Neuron (in vitro differentiated cells): Measurements from ENCODE around the gene RUBCNL.
A peak's percentile ranks its signal among the peaks of the same experiment; 100 is the strongest.
"Not testable (repeated sequence)": the region's sequence is repeated elsewhere in the genome, so short reads cannot be mapped to it uniquely, and the experiment has no call there.

ENCODE experiments used
- H2AFZ ChIP-seq: one replicate; pipeline ENCODE4 v1.6.1; 2013; ENCODE audit warnings: low read depth, mild to moderate bottlenecking, inconsistent platforms, low read length, moderate library complexity
- H3K27me3 ChIP-seq: one replicate; pipeline ENCODE4 v1.6.1; 2013; ENCODE audit warnings: low read length; ENCODE audit not compliant: insufficient read depth
- H3K36me3 ChIP-seq: one replicate; pipeline ENCODE4 v1.6.1; 2013; ENCODE audit warnings: low read length; ENCODE audit not compliant: insufficient read depth
- H3K4me1 ChIP-seq: one replicate; pipeline ENCODE4 v1.6.1; 2013; ENCODE audit warnings: low read length; ENCODE audit not compliant: insufficient read depth
- H3K4me3 ChIP-seq: 2 replicates; pipeline ENCODE4 v1.5.1; 2013; ENCODE audit warnings: mild to moderate bottlenecking, low read length, moderate library complexity
- H3K9me3 ChIP-seq: one replicate; pipeline ENCODE4 v1.6.1; 2013; ENCODE audit warnings: low read length

Gene RUBCNL, protein sequence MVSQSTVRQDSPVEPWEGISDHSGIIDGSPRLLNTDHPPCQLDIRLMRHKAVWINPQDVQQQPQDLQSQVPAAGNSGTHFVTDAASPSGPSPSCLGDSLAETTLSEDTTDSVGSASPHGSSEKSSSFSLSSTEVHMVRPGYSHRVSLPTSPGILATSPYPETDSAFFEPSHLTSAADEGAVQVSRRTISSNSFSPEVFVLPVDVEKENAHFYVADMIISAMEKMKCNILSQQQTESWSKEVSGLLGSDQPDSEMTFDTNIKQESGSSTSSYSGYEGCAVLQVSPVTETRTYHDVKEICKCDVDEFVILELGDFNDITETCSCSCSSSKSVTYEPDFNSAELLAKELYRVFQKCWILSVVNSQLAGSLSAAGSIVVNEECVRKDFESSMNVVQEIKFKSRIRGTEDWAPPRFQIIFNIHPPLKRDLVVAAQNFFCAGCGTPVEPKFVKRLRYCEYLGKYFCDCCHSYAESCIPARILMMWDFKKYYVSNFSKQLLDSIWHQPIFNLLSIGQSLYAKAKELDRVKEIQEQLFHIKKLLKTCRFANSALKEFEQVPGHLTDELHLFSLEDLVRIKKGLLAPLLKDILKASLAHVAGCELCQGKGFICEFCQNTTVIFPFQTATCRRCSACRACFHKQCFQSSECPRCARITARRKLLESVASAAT

DNA sequence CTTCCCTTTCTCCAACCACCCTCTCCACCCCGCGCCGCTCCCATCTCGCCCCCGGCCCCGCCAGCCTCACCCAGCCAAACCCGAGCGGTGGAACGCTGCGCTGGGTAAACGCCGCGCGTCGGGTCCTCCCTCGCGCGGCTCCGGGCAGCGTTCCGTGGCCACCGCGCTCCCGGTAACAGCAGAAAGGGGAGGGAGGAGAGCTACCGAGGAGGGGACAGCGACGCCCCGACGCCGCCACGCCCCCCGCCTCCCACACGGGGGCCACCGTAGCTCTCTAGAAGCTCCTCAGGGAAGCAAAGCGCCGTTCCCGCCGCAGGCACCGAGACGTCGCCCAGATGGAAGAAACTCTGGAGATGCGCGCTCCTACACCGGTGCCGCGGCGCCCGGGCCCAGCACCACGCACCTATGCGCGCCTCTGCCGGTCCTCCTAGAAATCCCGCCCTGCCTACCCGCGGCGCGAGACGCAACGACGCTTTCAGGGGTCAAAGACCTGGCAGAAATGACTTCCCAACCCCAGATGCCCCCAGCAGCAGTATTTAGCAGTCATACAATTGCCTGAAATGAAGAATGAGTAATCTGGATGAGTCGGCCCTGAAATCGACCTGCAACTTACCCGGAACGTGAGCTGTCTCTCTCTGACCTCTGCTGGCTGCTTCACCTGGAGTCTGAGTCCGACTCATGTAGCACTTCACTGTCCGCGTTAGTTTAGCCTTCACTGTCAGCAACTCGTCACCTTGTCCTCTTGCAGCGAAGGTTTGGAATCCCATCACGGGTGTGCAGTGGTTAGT lies at the start of gene RUBCNL:
Gene RUBCNL, minus strand, starts transcription at position 189 of the 788 bp plus-strand sequence. CDS start 14,777 bp downstream, outside the sequence.
- H2AFZ ChIP-seq: peak within 1 kb of the TSS; percentile 56
- H3K9me3 ChIP-seq: no peaks in the 10 kb centered on the region
- H3K27me3 ChIP-seq: peaks cover 49% of the 10 kb centered on the region
- H3K36me3 ChIP-seq: no peaks in the 10 kb centered on the region
- peaks cover 19% of the 10 kb centered on the region for H3K4me1 ChIP-seq
- H3K4me3 ChIP-seq: peak within 1 kb of the TSS; percentile 39

DNA sequence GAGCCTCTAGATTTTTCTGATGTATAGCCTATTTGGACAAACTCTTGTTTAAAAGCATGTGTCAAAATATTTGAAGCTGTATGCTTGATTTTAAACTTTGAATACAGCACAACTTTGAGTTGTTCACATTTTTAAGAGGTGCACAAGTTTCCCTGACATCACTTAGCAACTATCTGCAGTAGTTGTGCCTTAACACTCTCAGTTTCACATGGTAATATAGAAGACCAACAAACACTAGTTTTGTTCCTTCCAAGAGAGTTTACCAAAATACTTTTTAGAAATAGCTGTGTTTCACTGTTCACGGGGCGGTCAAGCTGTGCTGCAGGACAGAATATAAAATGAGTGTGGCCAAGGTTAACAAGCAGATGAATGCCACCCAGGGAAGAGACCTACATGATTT lies 42.5 kb upstream of the RUBCNL start:
- H3K9me3 ChIP-seq, H3K27me3 ChIP-seq: not testable (repeated sequence)

DNA sequence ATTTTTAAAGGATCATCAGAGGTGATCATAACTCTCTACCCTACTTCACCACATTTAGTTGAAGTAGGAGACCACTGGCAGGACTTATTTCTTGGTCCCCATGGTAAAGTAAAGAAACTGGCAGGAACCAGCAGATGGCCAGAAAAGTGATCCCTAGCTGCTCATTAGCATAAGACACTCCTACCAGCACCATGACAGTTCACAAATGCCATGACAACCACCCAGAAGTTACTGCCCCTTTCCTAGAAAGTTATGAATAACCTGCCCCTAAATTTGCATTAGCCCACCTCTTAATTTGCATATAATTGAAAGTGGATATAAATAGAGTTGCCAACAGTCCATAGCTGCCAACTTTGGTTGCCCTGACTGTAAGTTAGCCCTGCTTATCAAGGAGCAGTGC lies 18.4 kb upstream of the RUBCNL start:
- Histone ChIP-seq H3K27me3 (peaks cover 3% of the 10 kb centered on the region), H3K4me3 (no peak overlapping the region)

More for the DNA sequence above, 42.5 kb upstream of the RUBCNL start:
- H3K4me1 ChIP-seq, H3K36me3 ChIP-seq, H3K4me3 ChIP-seq, H2AFZ ChIP-seq: not testable (repeated sequence)

DNA sequence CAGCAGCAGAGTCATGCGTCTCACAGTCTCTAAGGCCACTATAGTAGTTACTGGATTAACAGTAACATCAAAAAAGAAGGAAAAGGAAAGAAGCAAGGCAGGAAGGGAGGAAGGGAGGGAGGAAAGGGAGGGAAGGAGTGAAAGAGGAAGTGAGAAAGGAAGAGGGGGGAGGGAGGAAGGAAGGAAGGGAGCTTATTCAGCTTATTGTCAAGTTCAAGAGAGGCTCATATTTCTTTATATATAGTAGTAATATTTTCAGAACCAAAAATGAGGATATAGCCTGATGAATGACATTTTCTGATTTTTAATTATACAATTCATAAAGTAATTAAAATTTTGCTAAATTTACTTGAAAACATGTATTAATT lies 17.7 kb upstream of the RUBCNL start:
- H3K27me3 ChIP-seq: peaks cover 5% of the 10 kb centered on the region
- no peaks in the 10 kb centered on the region for H3K36me3 ChIP-seq
- H3K4me3 ChIP-seq: no peak overlapping the region
- H2AFZ ChIP-seq: no peak overlapping the region
- no peaks in the 10 kb centered on the region for H3K4me1 ChIP-seq
- no peaks in the 10 kb centered on the region for H3K9me3 ChIP-seq

More for the DNA sequence above, 18.4 kb upstream of the RUBCNL start:
- Histone ChIP-seq H3K9me3 (no peaks in the 10 kb centered on the region), H3K4me1 (no peaks in the 10 kb centered on the region), H2AFZ (no peak overlapping the region), H3K36me3 (no peaks in the 10 kb centered on the region)

DNA sequence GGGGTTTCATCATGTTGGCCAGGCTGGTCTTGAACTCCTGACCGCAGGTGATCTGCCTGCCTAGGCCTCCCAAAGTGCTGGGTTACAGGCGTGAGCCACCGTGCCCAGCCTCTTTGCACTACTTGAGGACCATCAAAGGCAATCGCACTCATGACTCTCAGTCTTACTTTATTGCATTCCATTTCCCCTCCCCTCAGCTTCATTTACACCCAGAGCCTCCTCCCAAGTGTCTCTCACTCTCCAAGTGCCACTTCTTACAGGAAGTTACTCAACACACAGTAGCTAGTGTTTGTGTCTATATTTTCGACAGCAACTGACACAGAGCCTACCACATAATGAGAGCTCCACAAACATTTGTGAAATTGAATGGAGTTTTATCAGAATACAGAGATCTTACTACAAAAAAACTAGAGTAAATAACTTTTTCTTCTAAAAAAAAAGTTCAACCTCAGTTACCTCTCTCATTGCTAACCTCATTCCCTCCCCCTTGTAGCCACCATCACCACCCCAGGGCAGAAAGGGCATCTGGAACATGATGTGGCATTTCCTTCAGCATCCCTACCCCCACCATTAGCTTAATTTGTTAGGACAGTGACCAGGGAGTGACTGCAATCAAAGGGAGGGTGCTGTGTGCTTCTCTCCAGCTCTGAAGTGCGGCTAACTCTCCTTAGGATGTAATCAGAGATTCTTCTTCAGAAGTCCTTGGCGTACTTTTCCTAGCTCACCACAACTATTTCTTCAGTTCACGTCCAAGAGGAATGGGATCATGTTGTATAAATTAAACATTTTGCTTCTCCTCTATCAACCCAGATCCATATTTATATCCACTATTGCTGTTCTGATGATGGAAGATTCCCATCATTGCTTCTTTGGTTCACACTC lies 17.0 kb upstream of the RUBCNL start:
- no peaks in the 10 kb centered on the region for H3K36me3 ChIP-seq
- no peaks in the 10 kb centered on the region for H3K4me1 ChIP-seq
- H2AFZ ChIP-seq: no peak overlapping the region
- no peaks in the 10 kb centered on the region for H3K9me3 ChIP-seq
- no peak overlapping the region for H3K4me3 ChIP-seq
- peaks cover 5% of the 10 kb centered on the region for H3K27me3 ChIP-seq

DNA sequence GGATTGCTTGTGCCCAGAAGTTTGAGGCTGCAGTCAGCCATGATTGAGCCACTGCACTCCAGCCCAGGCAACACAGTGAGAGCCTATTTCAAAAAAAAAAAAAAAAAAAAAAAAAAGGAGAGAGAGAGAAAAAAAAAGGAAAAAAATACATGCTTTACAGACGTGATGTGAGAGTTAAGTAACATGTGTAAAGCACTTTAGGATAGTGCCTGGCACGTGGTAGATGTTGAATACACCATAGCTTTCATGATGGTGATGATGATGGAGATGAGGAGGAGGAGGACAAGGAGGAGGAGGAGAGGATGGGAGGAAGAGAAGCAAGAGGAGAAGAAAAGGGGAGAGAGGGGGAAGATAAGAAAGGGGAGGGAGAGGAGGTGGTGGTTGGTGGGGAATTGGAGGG lies 15.1 kb upstream of the RUBCNL start:
- Histone ChIP-seq H3K9me3 (no peaks in the 10 kb centered on the region), H3K4me3 (no peak overlapping the region), H3K4me1 (no peaks in the 10 kb centered on the region), H2AFZ (no peak overlapping the region), H3K36me3 (no peaks in the 10 kb centered on the region), H3K27me3 (peaks cover 5% of the 10 kb centered on the region)

DNA sequence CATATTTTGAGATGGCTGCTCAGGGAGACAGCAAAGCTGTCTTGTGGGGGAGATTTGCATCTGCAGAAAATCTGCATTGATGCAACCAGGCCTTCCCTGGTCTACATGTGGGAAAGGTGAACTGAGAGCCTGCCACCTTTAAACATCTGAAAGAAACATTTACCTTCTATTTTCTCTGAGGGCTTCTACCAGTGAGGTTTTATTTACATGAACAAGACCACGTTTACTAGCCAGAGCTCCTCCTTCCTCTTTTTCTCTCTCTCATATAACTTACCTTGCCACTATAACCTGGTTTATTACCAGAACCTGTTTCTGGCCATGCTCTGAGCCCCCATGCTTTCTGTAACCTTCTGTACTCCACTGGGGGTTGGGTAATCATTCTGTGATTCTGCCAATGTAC lies 14.4 kb upstream of the RUBCNL start:
- Histone ChIP-seq H3K36me3 (no peaks in the 10 kb centered on the region), H3K4me1 (no peaks in the 10 kb centered on the region), H2AFZ (no peak overlapping the region), H3K9me3 (no peaks in the 10 kb centered on the region), H3K4me3 (no peak overlapping the region), H3K27me3 (peaks cover 5% of the 10 kb centered on the region)

DNA sequence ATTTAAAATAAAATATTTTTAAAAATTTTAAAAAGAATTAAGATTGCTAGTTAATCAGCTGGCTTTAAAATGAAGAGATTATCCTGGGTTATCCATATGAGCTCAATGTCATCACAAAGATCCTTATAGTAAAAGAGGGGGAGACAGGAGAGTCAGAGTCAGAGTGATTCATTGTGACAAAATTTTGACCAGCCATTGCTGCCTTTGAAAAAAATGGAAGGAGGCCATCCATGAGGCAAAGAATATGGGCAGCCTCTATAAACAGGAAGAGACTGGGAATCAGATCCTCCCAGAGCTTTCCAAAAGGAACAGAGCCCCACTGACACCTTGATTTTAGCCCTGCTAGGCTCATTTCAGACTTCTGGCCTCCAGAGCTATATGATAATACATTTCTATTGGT lies 9.3 kb upstream of the RUBCNL start:
- Histone ChIP-seq H3K4me3 (no peak overlapping the region), H3K27me3 (peaks cover 2% of the 10 kb centered on the region), H3K36me3 (no peaks in the 10 kb centered on the region)

DNA sequence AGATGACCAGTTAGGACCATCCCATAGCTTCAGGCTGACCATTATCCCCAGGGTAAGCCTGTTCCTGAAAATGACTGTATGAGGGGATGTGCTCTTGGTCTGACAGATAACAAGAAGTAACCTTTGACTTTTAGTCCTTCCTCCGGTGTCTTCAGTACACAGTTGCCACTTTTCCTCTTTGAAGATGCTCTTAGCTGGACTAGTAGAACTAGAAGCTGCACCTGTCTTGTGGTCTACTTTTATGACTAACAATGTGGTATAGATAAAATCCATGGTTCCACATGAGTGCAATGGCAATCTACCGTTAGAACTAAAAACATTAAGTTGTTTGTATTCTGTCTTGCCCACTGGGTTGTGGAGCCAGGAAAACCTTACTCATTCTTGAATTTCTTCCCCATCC lies 5.9 kb upstream of the RUBCNL start:
- no peak overlapping the region for H2AFZ ChIP-seq
- H3K36me3 ChIP-seq: no peaks in the 10 kb centered on the region
- peaks cover 9% of the 10 kb centered on the region for H3K27me3 ChIP-seq
- peaks cover 10% of the 10 kb centered on the region for H3K4me1 ChIP-seq
- no peaks in the 10 kb centered on the region for H3K9me3 ChIP-seq
- no peak overlapping the region for H3K4me3 ChIP-seq

More for the DNA sequence above, 9.3 kb upstream of the RUBCNL start:
- Histone ChIP-seq H3K4me1 (no peaks in the 10 kb centered on the region), H2AFZ (no peak overlapping the region), H3K9me3 (no peaks in the 10 kb centered on the region)

DNA sequence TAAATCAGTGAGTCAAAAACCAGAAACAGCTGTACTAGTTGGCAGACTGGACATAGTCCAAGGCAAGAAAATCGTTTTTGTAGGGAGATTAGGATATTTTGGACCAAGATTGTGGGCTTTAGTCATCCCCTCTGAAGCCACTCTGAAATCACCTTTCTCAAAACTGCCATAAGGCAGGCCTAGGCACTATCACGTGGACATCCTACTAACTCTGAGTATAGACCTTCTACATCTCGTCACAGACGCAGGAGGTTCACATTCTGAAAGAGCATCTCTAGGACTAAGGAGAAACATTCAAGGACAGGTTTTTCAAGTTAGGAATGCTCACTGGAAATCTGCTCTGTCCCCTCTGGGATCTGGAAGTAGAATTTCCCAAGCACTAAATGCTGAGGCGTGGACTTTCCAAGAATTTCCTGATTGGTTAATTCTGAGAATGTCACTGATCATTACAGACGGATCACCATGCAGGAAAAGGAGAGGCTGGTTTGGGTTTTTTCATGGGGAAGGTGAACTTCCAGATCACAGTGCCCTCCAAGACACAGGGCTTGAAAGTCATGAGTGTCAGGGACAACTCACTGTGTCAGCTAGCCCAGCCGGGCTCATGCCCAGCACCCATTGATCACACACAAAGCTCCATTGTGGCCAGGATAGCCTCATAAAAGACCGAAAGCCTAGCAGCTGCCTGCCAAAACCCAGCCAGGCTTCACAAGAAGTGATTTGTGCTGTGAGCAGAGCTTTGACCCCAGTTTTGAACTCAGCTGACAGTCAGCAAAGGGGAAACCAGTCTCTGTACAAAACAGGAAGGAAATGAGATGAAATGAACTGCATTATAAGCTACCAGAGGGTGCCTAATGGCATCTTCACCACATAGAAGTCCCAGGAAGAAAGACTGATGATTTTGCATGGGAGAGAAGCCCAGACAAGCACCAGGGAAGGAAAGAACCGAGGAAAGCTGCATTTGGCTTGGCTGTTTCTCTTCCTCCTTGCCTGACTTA lies 2.7 kb upstream of the RUBCNL start:
- peak overlapping the region; percentile 6 for H2AFZ ChIP-seq
- H3K36me3 ChIP-seq: no peaks in the 10 kb centered on the region
- peaks cover 36% of the 10 kb centered on the region for H3K27me3 ChIP-seq
- peak overlapping the region; percentile 2 for H3K4me3 ChIP-seq
- H3K4me1 ChIP-seq: peaks cover 19% of the 10 kb centered on the region
- no peaks in the 10 kb centered on the region for H3K9me3 ChIP-seq

DNA sequence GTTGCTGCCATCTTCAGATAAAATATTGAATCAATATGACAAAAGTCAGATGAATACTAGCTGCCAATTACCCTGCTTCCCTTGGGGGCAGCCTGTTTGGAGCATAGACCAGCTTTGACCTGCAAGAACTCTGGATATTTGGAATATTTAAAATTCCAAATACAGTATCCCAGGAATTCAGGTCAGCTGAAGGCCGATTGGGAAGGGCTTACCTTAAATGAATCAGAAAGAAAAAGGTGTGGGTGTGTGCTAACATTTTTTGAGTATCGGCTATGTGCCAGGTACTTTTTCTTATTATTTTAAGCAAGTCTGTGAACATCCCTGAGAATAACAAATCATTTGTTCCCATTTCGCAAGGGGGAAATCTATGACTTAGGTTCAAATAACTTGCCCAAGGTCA lies 1.8 kb upstream of the RUBCNL start:
- H2AFZ ChIP-seq: no peak overlapping the region
- no peak overlapping the region for H3K4me3 ChIP-seq
- no peaks in the 10 kb centered on the region for H3K9me3 ChIP-seq
- peaks cover 45% of the 10 kb centered on the region for H3K27me3 ChIP-seq
- H3K4me1 ChIP-seq: peaks cover 19% of the 10 kb centered on the region
- no peaks in the 10 kb centered on the region for H3K36me3 ChIP-seq
